ENCODE results near the gene PTPN18.

PTPN18 gene

DNA sequence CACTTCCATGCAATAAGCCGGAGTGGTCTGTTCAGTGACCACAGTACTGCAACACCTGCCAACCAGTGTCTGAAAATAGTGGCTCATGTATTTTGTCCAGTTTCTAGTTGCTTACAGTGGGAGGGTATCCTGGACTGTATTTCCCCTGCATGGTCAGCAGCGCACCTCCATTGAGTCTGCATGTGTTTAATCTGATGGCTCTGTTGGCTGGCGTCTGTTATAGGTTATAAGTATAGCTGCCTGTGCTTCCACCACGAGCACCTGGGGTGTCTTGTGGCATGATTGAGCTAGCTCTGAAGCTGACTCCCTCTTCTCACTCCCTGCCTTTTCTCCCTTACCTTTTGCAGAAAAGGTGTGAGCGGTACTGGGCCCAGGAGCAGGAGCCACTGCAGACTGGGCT lies 12.9 kb downstream of the PTPN18 start:
- no peak for DNase-seq

GRCh38 chr2:130369311-130369964 lies 13.6 kb downstream of the PTPN18 start:
- DNase-seq, result no peak

GRCh38 chr2:130369965-130370341 lies 14.1 kb downstream of the PTPN18 start:
- no peak for DNase-seq

- DNase-seq, result no peak
Observed at GRCh38 chr2:130370490-130370889, 14.6 kb downstream of the PTPN18 start.

DNA sequence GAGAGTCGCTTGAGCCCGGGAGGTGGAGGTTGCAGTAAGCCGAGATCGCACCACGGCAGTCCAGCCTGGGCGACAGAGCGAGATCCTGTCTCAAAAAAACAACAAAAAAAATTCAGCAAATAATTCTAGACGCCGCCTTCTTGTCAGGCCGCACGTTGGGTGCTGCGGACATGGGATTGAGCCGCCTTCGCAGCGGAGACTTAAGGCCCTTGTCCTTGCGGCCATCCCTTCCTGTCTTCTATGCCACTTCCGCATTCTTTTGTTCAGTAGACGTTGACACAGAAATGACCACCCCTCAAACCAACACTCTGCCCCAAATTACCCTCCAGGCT lies 15.8 kb downstream of the PTPN18 start:
- DNase-seq, result no peak

DNA sequence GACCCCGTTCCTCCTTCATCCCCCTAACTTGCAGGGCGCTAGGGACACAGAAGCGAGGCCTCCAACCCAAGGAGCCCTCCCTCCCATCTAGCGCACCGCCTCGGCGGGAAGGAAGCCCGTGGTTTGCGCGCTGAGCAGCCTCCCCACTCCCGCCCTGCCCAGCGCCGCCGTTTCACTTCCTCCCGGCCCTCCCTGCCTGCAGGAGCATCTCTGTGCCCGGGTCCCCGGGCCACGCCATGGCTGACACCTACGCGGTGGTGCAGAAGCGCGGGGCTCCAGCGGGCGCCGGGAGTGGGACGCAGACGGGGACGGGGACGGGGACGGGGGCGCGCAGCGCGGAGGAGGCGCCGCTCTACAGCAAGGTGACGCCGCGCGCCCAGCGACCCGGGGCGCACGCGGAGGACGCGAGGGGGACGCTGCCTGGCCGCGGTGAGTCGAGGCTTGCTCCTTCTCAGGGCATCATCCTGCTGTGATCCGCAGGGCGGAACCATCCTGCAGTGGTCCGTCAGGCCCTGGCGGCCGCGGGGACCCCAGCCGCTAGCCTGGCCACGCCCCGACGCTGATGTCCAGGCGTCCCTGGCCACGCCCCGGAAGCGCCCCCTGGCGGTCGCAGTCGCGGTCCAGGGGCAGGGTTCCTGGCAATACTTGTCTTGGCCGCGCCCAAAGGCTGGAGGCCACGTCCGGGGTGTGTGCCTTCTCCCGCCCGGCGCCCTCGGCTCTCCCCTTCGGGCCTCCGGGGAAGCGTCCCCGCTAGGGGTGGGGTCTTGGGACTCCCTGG lies 16.4 kb downstream of the PTPN18 start:
- DNase-seq, result peak; percentile 94

DNA sequence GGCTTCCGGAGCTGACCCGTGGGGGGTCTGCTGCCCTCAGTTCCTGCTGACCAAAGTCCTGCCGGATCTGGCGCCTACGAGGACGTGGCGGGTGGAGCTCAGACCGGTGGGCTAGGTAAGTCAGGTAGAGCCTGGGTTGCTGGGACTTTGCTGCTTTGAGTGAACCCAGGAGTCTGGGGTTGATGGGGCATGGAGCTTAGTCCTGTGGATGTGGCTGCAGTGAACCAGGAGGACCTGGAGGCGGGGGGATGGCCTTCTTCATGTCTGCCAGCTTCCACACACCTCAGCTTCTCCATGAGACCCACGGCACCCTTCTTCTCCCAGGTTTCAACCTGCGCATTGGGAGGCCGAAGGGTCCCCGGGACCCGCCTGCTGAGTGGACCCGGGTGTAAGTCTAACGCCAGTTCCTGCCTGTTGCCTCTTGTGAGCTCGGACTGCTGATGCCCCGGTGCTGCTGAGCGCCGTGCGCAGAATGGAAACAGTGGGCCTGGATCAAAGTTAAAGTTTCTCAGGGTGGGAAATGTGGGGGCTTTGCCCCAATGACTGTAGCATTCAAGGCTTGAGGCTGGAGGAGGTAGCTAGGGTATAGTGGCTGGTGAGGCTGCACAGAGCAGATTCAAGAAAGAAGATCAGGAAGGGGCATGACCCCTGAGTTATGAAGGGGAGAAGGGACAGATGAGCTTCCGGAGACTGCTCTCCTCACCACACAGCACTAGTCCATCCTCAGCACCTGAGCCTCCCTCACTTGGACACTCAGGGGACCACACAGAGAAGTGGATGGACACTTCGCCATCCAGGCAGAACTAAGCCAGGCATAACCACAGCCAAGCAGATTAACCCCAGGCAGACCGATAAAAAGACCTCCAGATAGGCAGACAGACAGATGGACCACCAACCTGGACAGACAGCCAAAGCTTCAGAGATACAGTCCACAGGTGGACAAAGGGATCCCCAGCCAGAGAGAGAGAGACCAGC lies 17.3 kb downstream of the PTPN18 start:
- no peak for DNase-seq

GRCh38 chr2:130373808-130374365 lies 18.0 kb downstream of the PTPN18 start:
- DNase-seq, result no peak

- peak; percentile 57 for DNase-seq
Observed at GRCh38 chr2:130374587-130375290, 18.9 kb downstream of the PTPN18 start.

- no peak for DNase-seq
Observed at GRCh38 chr2:130375291-130376266, 19.7 kb downstream of the PTPN18 start.

GRCh38 chr2:130376433-130377293 lies 20.8 kb downstream of the PTPN18 start:
- DNase-seq, result peak; percentile 57

- DNase-seq, result no peak
Observed at GRCh38 chr2:130377491-130377890, 21.6 kb downstream of the PTPN18 start.

DNA sequence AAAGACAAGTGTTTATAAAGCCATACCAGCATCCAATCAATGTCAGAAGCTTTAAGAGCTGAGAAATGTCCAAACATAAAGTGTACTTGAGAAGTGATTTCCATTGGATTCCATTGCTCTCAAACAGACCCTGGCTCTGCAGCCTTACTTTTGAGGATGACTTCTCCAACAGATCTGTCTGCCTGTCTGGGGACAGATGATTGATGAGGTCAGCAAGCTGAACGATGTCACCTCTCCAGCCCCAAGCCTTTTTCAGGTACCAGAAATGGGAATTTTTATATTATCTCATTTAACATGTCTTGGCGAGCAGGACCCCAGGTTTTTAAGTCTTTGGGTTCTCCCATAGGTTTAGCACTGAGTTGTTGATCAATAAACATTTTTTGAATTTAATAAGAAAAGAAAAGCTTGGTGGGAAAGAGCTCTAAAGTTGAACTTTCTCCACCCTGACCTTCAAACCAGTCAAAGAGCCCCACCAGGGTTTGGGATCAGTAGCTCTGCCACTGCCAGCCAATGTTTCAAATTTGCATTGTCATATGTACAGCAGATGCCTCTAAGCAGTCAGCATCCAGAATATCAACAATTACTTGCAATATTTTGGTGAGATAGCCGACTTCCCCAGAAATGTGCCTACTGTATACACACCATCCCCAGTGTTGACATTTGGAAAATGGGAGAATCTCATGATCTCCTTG lies 22.5 kb downstream of the PTPN18 start:
- no peak for DNase-seq

GRCh38 chr2:130378898-130379214 lies 23.0 kb downstream of the PTPN18 start:
- no peak for DNase-seq

GRCh38 chr2:130380096-130380934 lies 24.5 kb downstream of the PTPN18 start:
- no peak for DNase-seq

GRCh38 chr2:130381145-130381544 lies 25.3 kb downstream of the PTPN18 start:
- DNase-seq, result no peak

GRCh38 chr2:130381619-130382018 lies 25.8 kb downstream of the PTPN18 start:
- peak; percentile 15 for DNase-seq

GRCh38 chr2:130382313-130382917 lies 26.6 kb downstream of the PTPN18 start:
- DNase-seq, result no peak

Data from suppressor macrophage treated with lipopolysaccharide for 4 hours (primary cell).